H1 (cell line): Measurements from ENCODE around the gene ZFP90. TPM values are rescaled to one million over a fixed set of nuclear protein-coding genes. Genes with fewer than 3 reads are reported as not detected.
A peak's percentile ranks its signal among the peaks of the same experiment; 100 is the strongest.

Source experiments
- CTCF ChIA-PET: fragments of 300-600 bp; sonication (Branson Sonifier 250); formaldehyde crosslinking; loops from one replicate; lab custom pipeline; 2021; ENCODE audit not compliant: partially characterized antibody; lab: Charles Lee
- POLR2A ChIA-PET: fragments of 300-600 bp; sonication (Branson Sonifier 250); formaldehyde crosslinking; loops from one replicate; lab custom pipeline; 2021; ENCODE audit warnings: inconsistent platforms; ENCODE audit not compliant: partially characterized antibody; lab: Charles Lee
- DNase-seq, 2 experiments: peaks; one replicate each; pipeline versions ENCODE4 v3.0.0 to v3.0.0-alpha.2; 2010 to 2022; ENCODE audit warnings: low spot score in 2 of 2, low read depth in 1 of 2, mixed read lengths in 1 of 2
- FAIRE-seq: peaks from 2 replicates; lab custom pipeline; 2011; peaks lifted over from hg19 to GRCh38; lab: Jason Lieb, UNC
- H2AFZ ChIP-seq: 2 replicates; pipeline ENCODE4 v1.8.1; 2012; ENCODE audit warnings: low read length, inconsistent platforms
- H2AK5ac ChIP-seq: 2 replicates; pipeline ENCODE4 v1.6.1; 2013; ENCODE audit warnings: low read depth, low read length
- H2BK120ac ChIP-seq: replicated peaks from 2 replicates; pipeline ENCODE3; 2013; ENCODE audit warnings: low read depth, low read length, inconsistent platforms
- H2BK12ac ChIP-seq: 2 replicates; pipeline ENCODE4 v1.6.1; 2013; ENCODE audit warnings: low read depth, low read length
- H2BK15ac ChIP-seq: 2 replicates; pipeline ENCODE4 v1.6.1; 2013; ENCODE audit warnings: low read length
- H2BK20ac ChIP-seq: 2 replicates; pipeline ENCODE4 v1.6.1; 2013; ENCODE audit warnings: low read length
- H2BK5ac ChIP-seq: 2 replicates; pipeline ENCODE4 v1.6.1; 2013; ENCODE audit warnings: low read depth, low read length
- H3K14ac ChIP-seq: 2 replicates; pipeline ENCODE4 v1.6.1; 2013; ENCODE audit warnings: inconsistent platforms; ENCODE audit not compliant: insufficient read length
- H3K18ac ChIP-seq: 2 replicates; pipeline ENCODE4 v1.6.1; 2013; ENCODE audit warnings: low read length; ENCODE audit errors: extremely low read depth
- H3K23ac ChIP-seq: 2 replicates; pipeline ENCODE4 v1.6.1; 2013; ENCODE audit warnings: inconsistent platforms; ENCODE audit not compliant: insufficient read length
- H3K23me2 ChIP-seq: 2 replicates; pipeline ENCODE4 v1.6.1; 2013; ENCODE audit warnings: low read depth, low read length
- H3K27ac ChIP-seq: 2 replicates; pipeline ENCODE4 v1.6.1; 2011; ENCODE audit warnings: low read depth, low read length, inconsistent platforms
- H3K27me3 ChIP-seq, 4 experiments: replicated peaks in 1 of 4; 1 replicate in 1 of 4; 2 replicates in 3 of 4; pipeline versions ENCODE4 v1.6.1 to v1.8.1; 2011 to 2013; ENCODE audit warnings: low read length in 3 of 4, mild to moderate bottlenecking in 3 of 4, inconsistent platforms in 2 of 4, mixed read lengths in 2 of 4, moderate library complexity in 1 of 4; ENCODE audit not compliant: control insufficient read depth in 3 of 4, insufficient read depth in 3 of 4; ENCODE audit errors: extremely low read depth in 1 of 4
- H3K36me3 ChIP-seq, 4 experiments: 2 replicates each; pipeline versions ENCODE4 v1.6.1 to v1.8.1; 2011 to 2013; ENCODE audit warnings: mild to moderate bottlenecking in 4 of 4, low read length in 3 of 4, moderate library complexity in 2 of 4, control low read depth in 1 of 4, inconsistent platforms in 1 of 4; ENCODE audit not compliant: insufficient read depth in 4 of 4, control insufficient read depth in 2 of 4
- H3K4ac ChIP-seq: replicated peaks from 2 replicates; pipeline ENCODE3; 2013; ENCODE audit warnings: low read length, low read depth, mixed read lengths, inconsistent platforms; ENCODE audit not compliant: insufficient read length
- H3K4me1 ChIP-seq, 4 experiments: replicated peaks in 1 of 4; 1 replicate in 1 of 4; 2 replicates in 3 of 4; pipeline versions ENCODE4 v1.6.1 to v1.8.1; 2011 to 2013; ENCODE audit warnings: low read length in 3 of 4, inconsistent platforms in 2 of 4, mixed read lengths in 1 of 4; ENCODE audit not compliant: insufficient read depth in 4 of 4, control insufficient read depth in 3 of 4
- H3K4me2 ChIP-seq, 2 experiments: 2 replicates each; pipeline versions ENCODE4 v1.6.1 to v1.8.1; 2011 to 2013; ENCODE audit warnings: low read depth in 2 of 2, low read length in 2 of 2, control low read depth in 1 of 2, inconsistent platforms in 1 of 2, mild to moderate bottlenecking in 1 of 2; ENCODE audit not compliant: insufficient read depth in 1 of 2
- H3K4me3 ChIP-seq, 4 experiments: fragments of 200-600, 300-600 bp in 1 of 4; sonication (generic), shearing (Covaris generic), sonication (Bioruptor Twin) in 1 of 4; 2 replicates each; pipeline versions ENCODE4 v1.5.1 to v1.8.1; 2011 to 2016; ENCODE audit warnings: low read length in 4 of 4, low read depth in 3 of 4, control low read depth in 2 of 4, inconsistent platforms in 2 of 4, mild to moderate bottlenecking in 2 of 4, mixed read lengths in 1 of 4, moderate library complexity in 1 of 4; ENCODE audit not compliant: insufficient read depth in 2 of 4; ENCODE audit errors: extremely low read depth in 1 of 4
- H3K56ac ChIP-seq: replicated peaks from 2 replicates; pipeline ENCODE3; 2013; ENCODE audit warnings: low read depth, mild to moderate bottlenecking, mixed read lengths, low read length, inconsistent platforms; ENCODE audit not compliant: insufficient read length
- H3K79me1 ChIP-seq: 2 replicates; pipeline ENCODE4 v1.6.1; 2013; ENCODE audit warnings: low read depth, low read length, control low read depth
- H3K79me2 ChIP-seq, 2 experiments: 2 replicates each; pipeline versions ENCODE4 v1.6.1 to v1.8.1; 2012 to 2013; ENCODE audit warnings: low read length in 2 of 2, mild to moderate bottlenecking in 2 of 2, inconsistent platforms in 1 of 2; ENCODE audit not compliant: insufficient read depth in 2 of 2, control insufficient read depth in 1 of 2
- H3K9ac ChIP-seq, 4 experiments: replicated peaks in 1 of 4; 1 replicate in 1 of 4; 2 replicates in 3 of 4; pipeline versions ENCODE4 v1.6.1 to v1.8.1; 2011 to 2013; ENCODE audit warnings: low read depth in 3 of 4, low read length in 3 of 4, control low read depth in 2 of 4, mild to moderate bottlenecking in 2 of 4, moderate library complexity in 2 of 4, inconsistent platforms in 1 of 4; ENCODE audit errors: extremely low read depth in 1 of 4
- H3K9me3 ChIP-seq, 2 experiments: 2 replicates each; pipeline versions ENCODE4 v1.6.1 to v1.8.1; 2012 to 2013; ENCODE audit warnings: mild to moderate bottlenecking in 2 of 2, moderate library complexity in 2 of 2, control low read depth in 1 of 2, inconsistent platforms in 1 of 2, low read depth in 1 of 2, low read length in 1 of 2, mixed read lengths in 1 of 2; ENCODE audit not compliant: insufficient read depth in 2 of 2
- H4K20me1 ChIP-seq, 2 experiments: replicated peaks in 1 of 2; 2 replicates each; pipeline versions ENCODE3 to v1.8.1; 2011 to 2013; ENCODE audit warnings: inconsistent platforms in 2 of 2, low read length in 2 of 2, mild to moderate bottlenecking in 1 of 2; ENCODE audit not compliant: insufficient read depth in 2 of 2, control insufficient read depth in 1 of 2
- H4K5ac ChIP-seq: 2 replicates; pipeline ENCODE4 v1.6.1; 2013; ENCODE audit warnings: low read length, low read depth, mixed read lengths, inconsistent platforms; ENCODE audit not compliant: insufficient read length
- H4K8ac ChIP-seq: 2 replicates; pipeline ENCODE4 v1.8.0; 2013; ENCODE audit warnings: mild to moderate bottlenecking, moderate library complexity, low read length, inconsistent platforms; ENCODE audit not compliant: insufficient read depth; ENCODE audit errors: extremely low read depth
- H4K91ac ChIP-seq: replicated peaks from 2 replicates; pipeline ENCODE3; 2013; ENCODE audit warnings: low read length, mixed read lengths, inconsistent platforms; ENCODE audit not compliant: insufficient read length
- ATF3 ChIP-seq: IDR thresholded peaks from 2 replicates; pipeline ENCODE4 v1.6.1; 2011; ENCODE audit warnings: low read depth, mild to moderate bottlenecking, low read length; ENCODE audit not compliant: insufficient read depth
- CTBP2 ChIP-seq: IDR thresholded peaks from 2 replicates; pipeline ENCODE4 v1.7.0; 2011; ENCODE audit warnings: borderline replicate concordance, mild to moderate bottlenecking, moderate library complexity, mixed read lengths, low read length; ENCODE audit not compliant: insufficient read depth, insufficient read length
- GTF2F1 ChIP-seq: IDR thresholded peaks from 2 replicates; pipeline ENCODE4 v1.6.1; 2012; ENCODE audit warnings: low read depth, low read length, improper control_type of control experiment, borderline replicate concordance
- MAX ChIP-seq: IDR thresholded peaks from 2 replicates; pipeline ENCODE4 v1.6.1; 2012; ENCODE audit warnings: inconsistent platforms
- RAD21 ChIP-seq, 2 experiments: IDR thresholded peaks in 1 of 2; conservative IDR thresholded peaks in 1 of 2; 2 replicates each; pipeline ENCODE4 v1.6.1; 2011; ENCODE audit warnings: low read depth in 2 of 2, low read length in 2 of 2, improper control_type of control experiment in 1 of 2, inconsistent platforms in 1 of 2, mild to moderate bottlenecking in 1 of 2, moderate library complexity in 1 of 2
- RFX5 ChIP-seq: IDR thresholded peaks from 2 replicates; pipeline ENCODE4 v1.6.1; 2011; ENCODE audit warnings: low read depth, low read length, improper control_type of control experiment, borderline replicate concordance
- RNF2 ChIP-seq: fragments of 200-900, 300-1000 bp; sonication (generic); IDR thresholded peaks from 2 replicates; pipeline ENCODE4 v1.7.1; 2016; ENCODE audit warnings: borderline replicate concordance, low read depth, mild to moderate bottlenecking, antibody characterized with exemption, low read length; ENCODE audit not compliant: poor library complexity, severe bottlenecking; ENCODE audit errors: missing control alignments
- TCF12 ChIP-seq: IDR thresholded peaks from 2 replicates; pipeline ENCODE4 v1.6.1; 2011; ENCODE audit warnings: low read depth, mild to moderate bottlenecking, low read length
- WGBS, 2 experiments: shearing (Covaris generic) in 1 of 2; methylation state at CpG; one replicate each; pipeline versions ENCODE4 v1.1.6 to v1.1.7; 2013 to 2015; ENCODE audit warnings: low lambda C conversion rate in 2 of 2, mixed read lengths in 2 of 2, inconsistent platforms in 1 of 2, low coverage in 1 of 2, missing lambda C conversion rate in 1 of 2; ENCODE audit not compliant: insufficient replicate concordance in 2 of 2, insufficient coverage in 1 of 2, insufficient read length in 1 of 2; ENCODE audit errors: extremely low coverage in 1 of 2, missing lambda C conversion rate in 1 of 2; 5-methylcytosine and 5-hydroxymethylcytosine counted together
- polyA plus RNA-seq, 7 experiments: library from polyadenylated mRNA; depleted of rRNA in 3 of 7; stranded (reverse) in 5 of 7; unstranded in 2 of 7; fragments of >200 nt in 5 of 7; fragments of 200-250 nt in 2 of 7; gene quantifications; 1 replicate in 5 of 7; 2 replicates in 1 of 7; 4 replicates in 1 of 7; pipeline versions ENCODE4 v1.2.1 to v1.2.3, GENCODE V29; 2011 to 2013; ENCODE audit warnings: missing spikeins in 2 of 7, mixed read lengths in 2 of 7
- total RNA-seq: library from RNA; stranded (reverse); fragmentation: NEBNext Ultra II Directional; extraction: Animal tissue kit (Norgen Biotek cat#: 25700); gene quantifications from 2 replicates; pipeline ENCODE4 v1.2.1, GENCODE V29; 2021

ZFP90 gene
- total and polyA plus RNA-seq, 2 of the 8 experiments (the other 6 are each of a cell fraction or from before 2014, with no cell fraction given), result 10.3 to 19.1 TPM

DNA sequence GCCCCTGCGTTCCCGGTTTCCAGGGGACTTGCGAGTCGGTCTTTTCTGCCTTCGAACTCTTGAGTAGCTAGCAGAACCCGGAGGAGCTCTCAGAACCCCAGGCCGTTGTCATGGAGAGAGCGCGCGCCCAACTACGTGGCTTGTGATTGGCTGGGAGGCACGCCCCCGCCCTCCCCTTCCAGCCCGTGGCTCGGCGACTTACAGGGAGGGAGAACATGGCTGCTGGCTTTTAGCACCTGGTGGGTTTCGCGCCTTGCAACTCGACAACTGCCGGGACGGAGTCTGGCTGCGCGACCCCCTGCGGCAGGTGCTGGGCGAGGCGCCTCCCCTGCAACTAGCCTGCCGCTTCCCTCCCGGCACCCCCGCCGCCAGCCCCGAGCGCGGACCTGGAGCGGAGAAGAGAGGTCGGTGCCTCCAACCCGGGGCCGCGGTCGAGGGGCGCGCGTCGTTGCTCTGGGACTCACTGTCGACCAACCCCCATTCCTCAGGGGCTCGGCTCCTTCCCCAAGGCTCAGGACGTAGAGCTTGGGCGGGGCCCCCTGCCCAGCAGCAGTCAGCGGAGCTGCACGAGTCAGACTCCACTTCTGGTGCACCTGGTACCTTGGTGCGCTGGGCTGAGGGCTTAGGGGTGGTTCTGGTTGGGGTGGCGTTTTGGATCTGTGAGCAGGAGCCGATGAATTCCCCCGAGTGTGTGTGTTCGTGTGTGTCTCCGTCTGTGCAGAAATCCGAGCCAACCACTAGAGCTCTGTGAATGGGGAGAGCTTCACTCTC lies 9.0 kb upstream of the ZFP90 start:
- Histone ChIP-seq H3K56ac (peak overlapping the region; percentile 39), H3K23me2 (peaks cover 7% of the 10 kb centered on the region; the same call in 1 of the 2 replicates), H2BK20ac (no peak overlapping the region), H3K23ac (no peak overlapping the region), H3K27ac (0 out of 2 replicates have a peak overlapping the region, but pooled peaks have one; percentile 1), H3K9ac (peak overlapping the region in 2 of 4 experiments; percentile 48 to 49; a peak in 4 of 7 replicates), H3K4me3 (peak overlapping the region; percentile 50 to 70 (median 58)), H2BK120ac (peak overlapping the region; percentile 28), H2BK12ac (0 out of 2 replicates have a peak overlapping the region, but pooled peaks have one; percentile 55), H2AK5ac (no peak overlapping the region; the same call in 1 of the 2 replicates), H2BK5ac (no peak overlapping the region), H4K91ac (peak overlapping the region; percentile 5), H4K5ac (peak overlapping the region; percentile 5), H3K9me3 (peaks cover 0 to 7% of the 10 kb centered on the region in 2 experiments; a peak in 1 of 4 replicates), H3K79me2 (no peaks in the 10 kb centered on the region), H3K18ac (peak overlapping the region; percentile 78), H3K4me2 (peak overlapping the region; percentile 74 to 77), H3K4ac (no peak overlapping the region), H4K8ac (peak overlapping the region; percentile 92; the same call in 1 of the 2 replicates), H3K36me3 (no peaks in the 10 kb centered on the region), H2BK15ac (0 out of 2 replicates have a peak overlapping the region, but pooled peaks have one; percentile 72), H3K79me1 (no peaks in the 10 kb centered on the region), H2AFZ (peak overlapping the region; percentile 92; the same call in 1 of the 2 replicates), H3K27me3 (peaks cover 4 to 21% (median 15%) of the 10 kb centered on the region in 4 experiments), H3K14ac (no peak overlapping the region), H4K20me1 (no peaks in the 10 kb centered on the region), H3K4me1 (peaks cover 0 to 3% (median 3%) of the 10 kb centered on the region in 4 experiments; a peak in 4 of 7 replicates)
- WGBS, 2 experiments, result 5% methylated on average over 31 of the region's 56 CpGs; no CpG with 5 or more reads in 1 of the 2 experiments
- ChIA-PET CTCF (interaction anchor here (1.1 to 6.4 kb wide), 9 partner anchors 9 to 166 kb away, joined by 3 to 72 read pairs (median 5); no protein-coding TSS in a partner anchor), POLR2A (interaction anchor here (0.8 to 2.0 kb wide), 12 partner anchors 9 to 578 kb away, joined by 3 to 11 read pairs (median 4); partner anchors contain the start of genes CDH3 and ZFP90)
- DNase-seq, result peak; percentile 83 to 94
- FAIRE-seq, result peak; percentile 36
- TF ChIP-seq RAD21 (IDR thresholded peaks at IDR 0.05 in 1 of 2, conservative IDR thresholded peaks at IDR 0.05 in 1 of 2; ENCODE audit: low read depth in 2 of 2, low read length in 2 of 2) (no peak), TCF12 (0 out of 2 replicates have a peak, but pooled peaks have one; percentile 6), ATF3 (no peak), CTBP2 (no peak), GTF2F1 (no peak), RFX5 (no peak), RNF2 (peak; percentile 49), MAX (peak; percentile 99)
